DMS79 (cell line): ENCODE results near the gene PARD6A.

Experiments
- DNase-seq: peaks from one replicate; lab custom pipeline; 2025; lab: John Stamatoyannopoulos, UW

The PARD6A gene

DNA sequence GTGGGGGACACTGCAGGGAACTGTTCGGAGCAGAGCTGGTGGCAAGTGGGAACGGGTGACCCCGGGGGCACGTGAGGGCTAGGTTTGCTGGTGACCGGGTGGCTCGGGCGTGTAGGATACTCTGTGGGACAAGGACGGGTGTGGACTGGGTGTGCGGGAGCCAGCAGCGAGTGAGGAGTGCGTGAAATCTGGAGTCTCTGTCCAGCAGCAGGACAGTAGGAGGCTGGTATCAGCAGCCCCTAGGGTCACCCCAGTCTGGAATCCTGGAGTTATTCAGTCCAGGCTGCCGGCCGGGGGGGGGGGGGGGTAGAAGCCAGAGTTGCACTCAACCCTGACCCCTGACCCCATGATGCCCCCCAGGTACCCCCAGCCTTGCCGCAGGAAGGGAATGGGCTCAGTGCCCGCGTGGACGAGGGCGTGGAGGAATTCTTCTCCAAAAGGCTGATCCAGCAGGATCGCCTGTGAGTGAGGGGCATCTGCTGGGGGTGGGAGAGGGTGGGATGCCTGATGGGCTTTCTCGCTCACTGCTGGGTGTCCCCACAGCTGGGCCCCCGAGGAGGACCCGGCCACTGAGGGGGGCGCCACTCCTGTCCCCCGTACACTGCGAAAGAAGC lies 6.9 kb upstream of the PARD6A start:
- DNase-seq = no peak

DNA sequence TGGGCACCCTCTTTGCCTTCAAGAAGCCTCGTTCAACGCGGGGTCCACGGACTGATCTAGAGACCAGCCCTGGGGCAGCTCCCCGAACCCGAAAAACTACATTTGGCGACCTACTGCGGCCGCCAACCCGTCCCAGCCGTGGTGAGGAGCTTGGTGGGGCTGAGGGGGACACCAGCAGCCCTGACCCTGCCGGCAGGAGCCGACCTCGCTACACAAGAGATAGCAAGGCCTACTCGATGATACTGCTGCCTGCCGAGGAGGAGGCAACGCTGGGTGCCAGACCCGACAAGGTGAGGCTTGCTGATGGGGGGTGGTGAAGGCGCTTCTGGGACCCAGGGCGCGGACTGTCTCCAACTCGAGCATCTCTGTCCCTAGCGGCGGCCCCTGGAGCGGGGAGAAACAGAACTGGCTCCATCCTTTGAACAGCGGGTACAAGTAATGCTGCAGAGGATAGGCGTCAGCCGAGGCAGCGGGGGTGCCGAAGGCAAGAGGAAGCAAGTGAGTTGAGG lies 6.3 kb upstream of the PARD6A start:
- DNase-seq = no peak

DNA sequence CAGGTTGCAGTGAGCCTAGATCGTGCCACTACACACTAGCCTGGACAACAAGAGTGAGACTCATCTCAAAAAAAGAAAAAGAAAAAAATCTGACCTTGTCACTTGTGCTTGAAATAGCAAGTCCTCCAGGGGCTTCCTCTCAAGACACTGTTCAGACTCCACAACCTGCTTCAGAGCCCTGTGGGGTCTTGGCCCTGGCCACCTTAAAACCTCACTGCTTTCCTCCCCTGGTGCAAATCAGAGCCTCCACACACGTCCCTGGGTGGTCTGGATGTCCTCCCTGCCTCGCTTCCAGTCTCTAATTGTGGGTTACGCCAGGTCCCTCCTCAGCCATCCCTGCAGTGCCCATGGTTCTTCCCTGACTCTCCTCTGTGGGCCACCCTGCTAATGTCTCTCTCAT lies 5.4 kb upstream of the PARD6A start:
- no peak for DNase-seq

DNA sequence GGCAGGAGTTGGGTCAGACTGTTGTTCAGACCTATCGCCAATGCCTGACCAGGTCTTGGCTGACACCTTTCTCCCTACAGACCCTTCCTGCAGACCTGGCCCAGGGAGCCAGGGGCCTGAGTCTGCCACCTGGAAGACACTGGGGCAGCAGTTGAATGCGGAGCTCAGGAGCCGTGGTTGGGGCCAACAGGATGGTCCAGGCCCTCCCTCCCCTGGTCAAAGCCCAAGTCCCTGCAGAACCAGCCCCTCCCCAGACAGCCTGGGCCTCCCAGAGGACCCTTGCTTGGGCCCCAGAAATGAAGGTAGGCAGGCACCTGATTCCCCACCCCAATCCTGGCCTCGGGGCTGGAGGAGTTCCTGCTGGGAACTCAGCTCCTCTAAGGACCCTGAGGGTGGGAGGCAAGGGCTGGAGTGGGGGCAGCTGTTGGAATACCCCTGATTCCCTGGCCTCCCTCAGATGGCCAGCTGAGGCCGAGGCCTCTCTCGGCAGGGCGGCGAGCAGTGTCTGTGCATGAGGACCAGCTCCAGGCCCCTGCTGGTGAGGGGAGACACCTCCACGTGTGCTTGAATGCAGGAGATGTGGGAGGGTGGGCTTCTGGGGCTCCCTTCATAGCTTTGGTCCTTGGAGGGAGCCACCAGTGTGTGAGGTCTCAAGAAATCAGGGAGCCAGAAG lies 4.3 kb upstream of the PARD6A start:
- no peak for DNase-seq

DNA sequence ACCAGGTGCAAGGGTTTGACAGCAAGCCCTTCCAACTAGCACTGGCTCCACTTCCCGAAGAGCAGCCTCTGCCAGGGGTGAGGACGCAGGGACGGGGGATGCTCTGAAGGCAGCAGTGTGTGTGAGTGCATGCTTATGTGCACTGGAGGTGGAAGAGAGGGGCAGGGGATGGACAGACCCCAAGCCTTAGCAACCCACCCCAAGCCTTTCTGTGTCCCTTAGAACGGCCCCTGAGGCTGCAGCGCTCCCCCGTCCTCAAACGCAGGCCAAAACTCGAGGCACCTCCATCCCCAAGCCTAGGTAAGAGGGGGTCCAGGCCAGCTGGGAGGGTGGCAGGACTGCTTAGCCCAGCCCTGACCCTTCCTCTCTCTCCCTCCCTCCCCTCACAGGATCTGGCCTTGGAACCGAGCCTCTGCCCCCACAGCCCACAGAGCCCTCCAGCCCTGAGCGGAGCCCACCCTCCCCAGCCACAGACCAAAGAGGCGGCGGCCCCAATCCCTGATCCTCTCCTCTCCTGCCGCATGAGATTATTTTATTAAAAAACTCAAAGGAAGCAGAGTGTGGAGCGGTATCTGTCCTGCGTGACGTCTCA lies 3.6 kb upstream of the PARD6A start:
- no peak for DNase-seq

DNA sequence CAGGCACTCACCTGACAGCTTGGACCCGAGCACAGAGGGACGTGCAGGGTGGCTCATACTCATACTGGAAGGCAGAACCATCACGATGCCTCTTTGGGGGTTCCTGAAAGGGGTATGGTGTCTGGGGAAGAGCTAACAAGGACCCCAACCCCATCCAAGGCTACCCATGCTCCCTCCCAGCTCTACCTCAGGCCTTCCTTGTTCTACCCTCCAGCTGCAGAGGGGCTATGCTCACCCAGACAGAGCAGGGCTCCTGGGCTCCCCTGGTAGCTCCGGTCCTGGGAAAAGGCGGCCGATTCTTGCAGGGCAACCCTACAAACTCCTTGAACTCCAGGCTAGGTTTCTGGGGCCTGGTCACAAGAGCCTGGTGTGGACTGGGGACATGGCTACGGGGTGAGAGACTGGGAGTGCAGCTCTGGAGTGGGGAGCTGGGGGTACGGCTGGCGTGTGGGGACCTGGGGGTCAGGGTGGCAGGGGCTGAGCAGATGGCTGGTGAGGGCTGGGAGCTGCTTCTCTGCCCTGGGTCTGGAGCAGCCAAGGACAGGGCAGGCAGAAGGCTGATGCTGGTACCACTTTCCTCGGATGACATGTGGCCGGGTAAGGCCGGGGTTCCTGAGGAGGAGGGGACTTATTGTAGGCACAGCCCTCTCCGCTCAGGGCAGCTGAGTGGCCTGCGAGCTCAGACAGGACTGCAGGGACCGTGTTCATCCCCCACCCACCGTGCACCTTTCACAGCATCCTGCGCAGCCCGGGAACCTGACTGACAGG lies 2.8 kb upstream of the PARD6A start:
- no peak for DNase-seq

DNA sequence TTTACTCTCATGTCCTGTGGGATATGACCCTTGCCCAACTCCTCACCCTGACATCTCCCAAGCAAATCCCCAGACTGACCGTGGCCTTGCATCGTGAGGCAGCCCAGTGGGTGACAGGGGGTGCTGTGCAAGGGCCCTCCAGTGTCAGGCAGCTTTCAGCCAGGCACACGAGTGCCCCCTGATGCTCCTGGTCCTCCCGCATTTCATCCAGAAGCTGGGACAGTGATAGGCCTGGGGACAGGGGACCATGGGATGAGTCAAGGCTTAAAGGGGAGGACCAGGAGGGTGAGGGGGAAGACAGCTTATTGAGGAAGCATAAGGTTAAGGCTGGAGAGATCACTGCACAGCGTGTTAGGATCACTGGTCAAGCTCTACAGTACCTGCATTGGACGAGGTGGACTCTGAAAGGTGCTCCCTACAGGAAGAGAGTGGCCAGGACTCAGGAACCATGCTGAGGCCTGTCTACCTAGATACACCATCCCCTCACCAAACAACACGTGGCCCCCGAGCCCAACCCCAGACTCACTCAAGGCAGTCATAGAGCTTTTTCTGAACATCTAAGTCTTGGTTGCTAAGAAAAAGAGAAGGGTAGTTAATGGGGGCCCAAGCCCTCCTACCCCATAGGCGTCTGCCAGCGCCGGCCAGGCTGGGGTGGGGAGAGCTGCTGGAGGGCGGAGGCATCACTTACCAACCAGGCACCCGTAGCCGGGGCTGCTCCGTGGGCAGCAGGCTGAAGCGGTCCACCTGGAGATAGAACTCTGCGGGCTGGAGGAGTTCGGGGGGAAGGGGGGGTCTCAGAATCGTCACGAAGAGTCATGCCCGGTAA lies 1.7 kb upstream of the PARD6A start:
- DNase-seq = no peak

DNA sequence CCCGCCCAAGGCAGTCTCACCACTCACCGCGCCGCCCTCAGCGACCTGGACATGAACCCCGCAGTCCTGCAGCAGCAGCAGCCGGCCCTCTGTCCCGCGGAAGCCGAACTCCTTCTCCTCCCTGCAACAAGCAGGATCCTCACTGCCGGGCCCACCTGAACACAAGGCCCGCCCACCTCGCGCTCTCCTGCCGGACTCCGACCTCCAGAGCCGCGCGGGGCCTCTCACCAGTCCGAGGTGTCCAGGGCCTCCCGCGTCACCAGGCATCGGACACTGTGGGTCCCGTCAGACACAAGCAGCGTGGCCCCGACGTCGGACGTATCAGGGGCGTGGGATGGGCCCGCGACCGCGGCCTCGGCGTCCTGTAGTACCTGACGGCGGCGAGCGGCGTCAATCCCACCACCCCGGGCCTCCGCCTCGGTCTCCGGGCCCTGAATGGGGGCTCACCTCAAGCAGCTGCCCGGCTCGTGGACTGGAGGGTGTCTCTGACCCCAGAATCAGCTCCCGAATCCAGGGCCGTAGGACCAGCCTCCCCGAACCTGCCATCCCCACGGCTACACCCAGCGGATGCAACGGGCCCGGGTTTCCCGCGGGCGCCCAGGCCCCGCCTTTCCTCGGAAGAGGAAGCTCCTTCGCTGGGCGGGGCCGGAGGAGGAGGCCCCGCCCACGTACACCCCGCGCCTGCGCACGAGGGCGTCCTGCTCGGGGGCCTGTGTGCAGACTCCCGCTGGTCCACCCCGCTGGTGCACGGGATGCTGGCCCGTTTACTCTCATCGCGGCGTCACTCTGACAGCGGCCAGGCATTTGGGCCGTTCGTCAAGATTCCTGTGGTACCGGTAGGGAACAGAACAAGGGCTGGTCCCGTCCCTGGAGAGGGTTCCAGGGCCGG lies 841 bp upstream of the PARD6A start, which contains the start of gene ACD:
ACD (minus strand) TSS at position 586 of the 889 bp plus-strand sequence; CDS start at position 546, 40 bp downstream.
- DNase-seq = peak; percentile 50

DNA sequence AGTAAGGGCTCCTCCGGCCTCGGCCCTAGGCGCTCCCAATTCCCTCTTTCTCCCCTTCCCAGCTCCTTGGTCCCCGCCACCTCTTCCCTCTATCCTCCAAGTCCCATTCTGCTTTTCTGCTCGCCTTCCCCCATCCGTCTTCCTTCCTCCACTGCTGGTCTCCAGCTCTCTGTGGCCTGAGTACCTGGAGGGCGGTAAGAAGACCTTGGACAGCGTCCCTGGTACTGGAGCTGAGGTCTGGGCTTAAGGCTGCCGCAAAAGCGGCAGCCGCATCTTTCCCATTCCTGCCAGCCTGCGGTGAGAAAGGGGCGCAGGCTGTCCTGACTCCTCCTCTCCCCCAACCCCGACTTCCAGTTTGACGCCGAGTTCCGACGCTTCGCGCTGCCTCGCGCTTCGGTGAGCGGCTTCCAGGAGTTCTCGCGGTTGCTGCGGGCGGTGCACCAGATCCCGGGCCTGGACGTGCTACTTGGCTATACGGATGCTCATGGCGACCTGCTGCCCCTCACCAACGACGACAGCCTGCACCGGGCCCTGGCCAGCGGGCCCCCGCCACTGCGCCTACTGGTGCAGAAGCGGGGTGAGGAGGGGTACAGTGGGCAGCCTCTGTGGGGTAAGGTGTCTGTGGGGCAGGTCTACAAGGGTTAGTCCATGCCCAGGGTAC lies 471 bp downstream of the PARD6A start:
- DNase-seq = no peak

DNA sequence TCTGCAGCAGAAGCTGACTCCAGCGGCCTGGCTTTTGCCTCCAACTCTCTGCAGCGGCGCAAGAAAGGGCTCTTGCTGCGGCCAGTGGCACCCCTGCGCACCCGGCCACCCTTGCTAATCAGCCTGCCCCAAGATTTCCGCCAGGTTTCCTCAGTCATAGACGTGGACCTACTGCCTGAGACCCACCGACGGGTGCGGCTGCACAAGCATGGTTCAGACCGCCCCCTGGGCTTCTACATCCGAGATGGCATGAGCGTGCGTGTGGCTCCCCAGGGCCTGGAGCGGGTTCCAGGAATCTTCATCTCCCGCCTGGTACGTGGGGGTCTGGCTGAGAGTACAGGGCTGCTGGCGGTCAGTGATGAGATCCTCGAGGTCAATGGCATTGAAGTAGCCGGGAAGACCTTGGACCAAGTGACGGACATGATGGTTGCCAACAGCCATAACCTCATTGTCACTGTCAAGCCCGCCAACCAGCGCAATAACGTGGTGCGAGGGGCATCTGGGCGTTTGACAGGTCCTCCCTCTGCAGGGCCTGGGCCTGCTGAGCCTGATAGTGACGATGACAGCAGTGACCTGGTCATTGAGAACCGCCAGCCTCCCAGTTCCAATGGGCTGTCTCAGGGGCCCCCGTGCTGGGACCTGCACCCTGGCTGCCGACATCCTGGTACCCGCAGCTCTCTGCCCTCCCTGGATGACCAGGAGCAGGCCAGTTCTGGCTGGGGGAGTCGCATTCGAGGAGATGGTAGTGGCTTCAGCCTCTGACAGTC lies 1.3 kb downstream of the PARD6A start:
- DNase-seq = no peak

DNA sequence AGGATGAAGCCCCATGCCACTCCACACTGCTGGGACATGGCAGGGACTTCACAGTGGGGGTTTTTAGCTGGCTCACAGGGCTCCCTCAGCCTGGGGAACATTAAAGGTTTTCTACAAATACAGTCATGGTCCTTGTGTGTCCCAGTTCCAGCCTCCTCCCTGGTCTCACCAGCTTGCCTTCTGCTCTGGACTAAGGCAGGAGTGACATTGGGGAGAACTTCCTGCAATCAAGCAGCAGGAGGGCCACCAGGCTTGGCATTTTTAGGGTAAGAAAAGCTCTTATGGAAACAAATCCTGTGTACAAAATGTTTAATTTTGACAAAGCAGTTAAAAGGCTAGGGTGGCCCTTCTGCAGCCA lies 1.9 kb downstream of the PARD6A start:
- no peak for DNase-seq

DNA sequence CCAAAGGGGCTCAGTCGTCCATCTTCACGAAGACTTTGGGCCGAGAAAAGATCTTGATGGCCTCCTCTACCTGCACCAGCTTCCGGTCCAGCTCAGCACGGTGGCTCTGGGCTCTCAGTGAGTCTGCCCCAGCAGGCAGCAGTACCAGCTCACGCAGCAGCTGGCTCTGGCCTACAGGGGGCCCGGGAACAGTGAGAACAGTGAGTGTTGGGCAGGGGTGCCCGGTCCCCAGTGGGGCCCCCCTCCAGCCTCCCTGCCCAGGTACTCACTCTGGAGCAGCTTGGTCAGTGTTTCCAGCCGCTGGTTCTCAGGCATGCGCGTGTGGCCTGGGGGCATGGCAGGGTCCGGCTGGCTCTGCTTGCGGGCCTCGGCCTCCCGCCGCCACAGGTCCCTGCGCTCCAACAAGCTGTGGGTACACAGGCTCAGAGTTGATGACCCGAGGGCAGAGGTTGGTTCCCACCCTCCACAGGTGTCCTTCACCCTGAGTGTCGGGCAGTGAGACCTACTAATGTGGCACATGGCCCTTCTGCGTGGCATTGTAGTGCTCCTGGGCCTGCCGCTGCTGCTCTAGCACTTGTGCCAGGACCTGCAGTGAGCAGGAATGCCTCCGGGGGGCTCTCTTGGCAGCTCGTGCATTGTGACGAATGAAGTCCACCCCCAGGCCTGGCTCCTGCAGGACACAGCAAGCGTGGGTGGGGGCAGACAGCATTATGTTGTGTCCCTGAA lies 2.6 kb downstream of the PARD6A start:
- DNase-seq = no peak

DNA sequence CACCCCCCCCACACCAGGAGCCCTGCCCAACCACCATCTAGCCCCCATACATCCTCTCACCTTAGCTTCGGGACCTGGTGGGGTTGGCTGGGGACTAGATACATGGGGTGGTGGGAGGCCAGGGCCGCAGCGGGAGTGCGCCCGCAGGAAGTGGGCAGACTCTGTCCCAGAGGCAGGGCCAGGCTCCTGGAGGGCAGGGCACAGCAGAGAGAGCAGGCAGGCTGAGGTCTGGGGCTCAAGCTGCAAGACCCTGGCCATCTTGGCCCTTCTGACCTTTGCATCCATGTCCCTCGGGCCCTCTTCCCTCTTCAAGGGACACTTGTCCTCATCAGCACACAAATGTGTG lies 3.1 kb downstream of the PARD6A start:
- DNase-seq = no peak

DNA sequence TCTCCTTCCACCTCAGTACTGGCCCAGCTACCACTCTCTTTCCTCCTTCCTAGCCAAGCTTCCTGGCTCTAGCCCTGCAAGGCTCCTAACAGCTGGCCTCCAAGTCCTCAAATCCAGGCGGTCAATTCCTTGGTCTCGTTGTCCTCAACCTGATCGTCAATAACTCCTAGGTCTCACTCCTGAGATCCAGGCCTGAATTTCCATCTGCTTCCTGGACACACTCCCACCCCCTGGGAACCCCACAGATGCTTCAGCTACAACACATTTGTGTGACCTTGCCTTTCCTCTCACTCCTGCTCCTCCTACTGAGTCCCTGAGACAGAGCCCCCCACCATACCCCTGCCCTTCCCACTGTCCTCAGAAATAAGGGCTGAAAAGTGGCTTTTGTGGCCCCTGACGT lies 3.5 kb downstream of the PARD6A start:
- no peak for DNase-seq

DNA sequence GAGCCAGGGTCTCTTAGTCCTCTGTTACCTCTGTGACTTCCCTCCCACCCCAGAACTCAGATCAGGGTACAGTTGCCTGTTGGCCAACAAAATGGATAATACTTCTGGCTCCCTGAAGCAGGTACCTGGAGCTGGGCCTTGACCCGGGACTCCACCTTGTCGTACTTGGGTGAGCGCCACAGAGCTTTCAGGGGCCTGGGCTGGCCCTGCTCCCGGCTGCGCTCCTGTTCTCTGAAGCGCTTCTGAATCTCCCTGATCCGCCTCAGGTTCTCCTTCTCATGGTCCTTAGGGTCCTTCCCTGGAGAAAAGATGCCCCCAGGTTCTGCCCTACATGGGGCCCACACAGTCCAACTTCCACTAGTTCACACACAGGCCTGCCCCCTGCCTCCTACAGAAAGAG lies 4.1 kb downstream of the PARD6A start:
- DNase-seq = no peak

DNA sequence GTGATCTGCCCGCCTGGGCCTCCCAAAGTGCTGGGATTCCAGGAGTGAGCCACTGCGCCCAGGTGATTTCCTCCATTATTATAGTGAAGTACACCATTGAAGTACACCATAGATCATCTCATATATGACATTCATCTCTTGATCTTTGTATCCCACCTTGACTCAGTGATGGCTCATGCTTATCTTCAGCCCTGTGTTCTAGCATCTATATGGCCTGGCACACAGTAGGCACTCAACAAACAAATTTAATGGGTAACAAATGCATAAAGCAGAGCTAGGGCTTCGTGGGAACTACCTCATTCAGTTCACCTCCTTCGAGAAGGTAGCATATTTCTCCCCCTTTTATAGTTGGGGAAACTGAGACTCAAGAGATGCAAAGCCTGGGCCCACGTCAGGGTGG lies 4.8 kb downstream of the PARD6A start:
- no peak for DNase-seq

DNA sequence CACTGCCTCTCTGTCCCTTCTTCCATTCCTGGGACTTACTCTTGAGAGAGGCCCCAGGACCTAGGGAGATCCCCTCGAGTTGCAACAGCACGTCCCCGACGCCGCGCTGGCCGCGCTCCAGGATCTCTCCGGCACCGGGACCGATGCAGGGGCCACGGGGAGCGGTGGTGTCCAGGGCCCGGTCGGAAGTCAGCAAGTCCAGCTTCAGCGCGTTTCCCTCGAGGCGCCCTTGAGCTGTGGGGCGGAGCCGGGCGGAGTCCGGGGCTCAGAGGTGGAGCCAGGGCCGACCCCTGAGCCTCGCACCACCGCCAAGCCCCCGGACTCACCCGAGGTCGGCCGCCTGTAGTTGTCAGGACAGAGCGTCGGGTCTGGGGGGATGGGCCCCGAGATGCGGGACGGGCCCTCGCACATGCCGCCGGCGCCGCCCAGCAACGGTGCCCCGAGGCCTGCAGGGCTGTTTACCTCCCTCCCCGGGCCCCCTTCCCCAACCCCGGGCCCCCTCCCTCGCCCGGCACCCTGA lies 5.3 kb downstream of the PARD6A start:
- DNase-seq = no peak

DNA sequence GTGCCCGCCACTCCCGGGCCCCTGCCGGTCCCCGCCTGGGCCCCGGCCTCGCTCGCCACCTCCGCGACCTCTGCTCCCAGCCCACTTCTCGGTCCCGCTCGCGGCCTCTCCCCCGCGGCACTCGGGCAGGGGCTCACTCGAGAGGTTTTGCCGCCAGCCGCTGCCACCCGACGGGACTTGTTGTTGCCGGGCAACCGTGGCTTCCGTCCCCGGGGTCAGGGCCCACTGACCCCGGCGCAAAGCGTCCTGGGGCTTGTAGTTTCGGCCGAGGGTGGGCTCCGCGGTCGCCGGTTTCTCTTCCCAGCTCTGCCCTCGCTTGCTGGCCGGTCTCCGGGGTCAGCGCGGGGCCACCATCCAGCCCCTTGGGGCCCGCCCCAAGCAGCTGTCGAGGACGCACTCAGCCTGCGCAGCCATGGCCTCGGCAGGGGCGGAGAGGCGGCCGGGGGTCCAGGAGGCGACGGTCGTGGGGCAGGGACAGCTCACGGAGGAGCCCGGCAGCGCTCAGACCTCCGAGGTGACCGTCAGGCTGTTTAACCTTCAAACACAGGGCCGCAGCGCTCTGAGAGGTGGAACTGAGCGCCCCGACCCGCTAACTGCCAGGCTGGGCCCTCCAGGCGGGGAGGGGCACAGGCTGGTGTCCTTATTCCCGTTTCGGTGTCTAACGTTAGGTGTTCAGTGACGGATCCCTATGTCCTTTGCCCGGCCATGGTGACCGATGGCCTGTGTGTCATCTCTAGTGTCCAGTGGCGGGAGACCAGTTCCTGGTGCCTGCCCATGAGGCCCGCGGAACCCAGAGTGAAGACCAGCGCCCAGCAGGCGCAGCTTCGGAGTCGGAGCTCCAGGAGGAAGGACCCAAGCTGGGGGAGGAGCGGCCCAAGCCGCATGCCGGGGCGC lies 6.0 kb downstream of the PARD6A start, which contains the start of the genes C16orf86 and ENKD1:
C16orf86 (plus strand) TSS at position 256 of the 894 bp plus-strand sequence; CDS start at position 413, 157 bp downstream.
ENKD1 (minus strand) TSS at position 192 of the 894 bp plus-strand sequence. CDS start 308 bp downstream, outside the sequence.
- peak; percentile 14 for DNase-seq
